ENCODE results near the gene CXCR6.
"Not testable (repeated sequence)": the region's sequence is repeated elsewhere in the genome, so short reads cannot be mapped to it uniquely, and the experiment has no call there.

Gene CXCR6

GRCh38 chr3:45990181-45990580 lies 46.9 kb downstream of the CXCR6 start:
- H3K4me1 ChIP-seq, result peaks cover 36 to 80% (median 53%) of the 10 kb centered on the region in 10 experiments
- no peak overlapping the region for H3K9ac ChIP-seq
- H4K20me1 ChIP-seq, result peaks cover 0 to 70% (median 18%) of the 10 kb centered on the region in 11 experiments; a peak in 11 of 22 replicates
- no peak for TF ChIP-seq Cebpa-rat (IDR thresholded peaks at IDR 0.05)
- no peak overlapping the region for H3K4me3 ChIP-seq
- no peak overlapping the region for H3K4me2 ChIP-seq
- no peaks in the 10 kb centered on the region for H3K27me3 ChIP-seq
- no peaks in the 10 kb centered on the region for H3K9me3 ChIP-seq (replicated peaks in 1 of 11)
- no peak overlapping the region for H3K27ac ChIP-seq
- H3K36me3 ChIP-seq, result peaks cover 0 to 31% (median 21%) of the 10 kb centered on the region in 11 experiments; a peak in 17 of 22 replicates

- peak overlapping the region; percentile 56 to 94 (median 87) for H3K4me2 ChIP-seq
- no peak overlapping the region for H3K4me3 ChIP-seq
- H4K20me1 ChIP-seq, result peaks cover 0 to 59% (median 10%) of the 10 kb centered on the region in 11 experiments; a peak in 9 of 22 replicates
- no peak for TF ChIP-seq Cebpa-rat (IDR thresholded peaks at IDR 0.05)
- H3K9me3 ChIP-seq (replicated peaks in 1 of 11), result no peaks in the 10 kb centered on the region
- no peaks in the 10 kb centered on the region for H3K27me3 ChIP-seq
- 0 out of 22 replicates have a peak overlapping the region, but pooled peaks of 1 of the 11 experiments have one; percentile 34 for H3K9ac ChIP-seq
- H3K36me3 ChIP-seq, result peaks cover 0 to 24% (median 12%) of the 10 kb centered on the region in 11 experiments; a peak in 10 of 22 replicates
- peaks cover 41 to 81% (median 56%) of the 10 kb centered on the region in 10 experiments for H3K4me1 ChIP-seq
- H3K27ac ChIP-seq, result peak overlapping the region in 6 of 11 experiments; percentile 15 to 50 (median 36); a peak in 7 of 22 replicates
Observed at GRCh38 chr3:45991341-45991740, 48.1 kb downstream of the CXCR6 start.

DNA sequence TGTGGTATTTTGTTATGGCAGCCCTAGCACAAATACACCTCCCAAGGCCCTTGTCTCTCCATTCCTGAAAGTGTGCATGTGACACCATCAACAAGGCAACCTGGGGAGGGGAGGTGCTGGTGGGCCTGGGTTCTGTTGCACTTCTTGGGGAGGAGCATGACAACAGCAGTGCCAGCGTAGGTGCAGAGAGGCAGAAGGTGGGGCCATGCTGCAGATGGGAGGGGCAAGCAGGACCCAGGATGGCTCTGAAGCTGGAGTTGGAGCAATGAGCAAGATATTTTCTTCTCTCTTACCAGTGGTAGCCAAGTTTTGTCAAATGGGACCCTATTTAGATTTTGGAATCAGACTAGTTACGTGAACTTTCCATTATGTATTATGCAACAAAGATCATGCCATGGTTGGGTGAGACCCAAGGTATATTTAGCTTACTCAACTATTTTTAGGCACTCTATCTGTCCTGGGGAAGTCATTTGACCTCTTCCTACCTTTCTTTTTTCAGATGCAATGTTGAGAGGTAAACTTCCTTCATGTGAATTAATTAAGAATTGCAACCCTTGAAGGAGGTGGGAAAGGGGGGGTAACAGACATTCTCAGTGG lies 49.0 kb downstream of the CXCR6 start:
- peaks cover 0 to 50% (median 10%) of the 10 kb centered on the region in 11 experiments; a peak in 8 of 22 replicates for H4K20me1 ChIP-seq
- H3K4me2 ChIP-seq, result peak overlapping the region; percentile 56 to 94 (median 87)
- H3K27me3 ChIP-seq, result no peaks in the 10 kb centered on the region
- 0 out of 22 replicates have a peak overlapping the region, but pooled peaks of 1 of the 11 experiments have one; percentile 34 for H3K9ac ChIP-seq
- H3K4me3 ChIP-seq, result 0 out of 20 replicates have a peak overlapping the region, but pooled peaks of 1 of the 10 experiments have one; percentile 14
- peak overlapping the region in 7 of 11 experiments; percentile 15 to 53 (median 36); a peak in 11 of 22 replicates for H3K27ac ChIP-seq
- TF ChIP-seq Cebpa-rat (IDR thresholded peaks at IDR 0.05), result no peak
- no peaks in the 10 kb centered on the region for H3K9me3 ChIP-seq (replicated peaks in 1 of 11)
- H3K4me1 ChIP-seq, result peaks cover 42 to 78% (median 54%) of the 10 kb centered on the region in 10 experiments
- H3K36me3 ChIP-seq, result peaks cover 0 to 17% (median 8%) of the 10 kb centered on the region in 11 experiments; a peak in 10 of 22 replicates

- peaks cover 0 to 17% (median 7%) of the 10 kb centered on the region in 11 experiments; a peak in 10 of 22 replicates for H3K36me3 ChIP-seq
- H3K9ac ChIP-seq, result no peak overlapping the region
- peak overlapping the region; percentile 56 to 94 (median 87) for H3K4me2 ChIP-seq
- no peaks in the 10 kb centered on the region for H3K9me3 ChIP-seq (replicated peaks in 1 of 11)
- no peak for TF ChIP-seq Cebpa-rat (IDR thresholded peaks at IDR 0.05)
- H3K4me3 ChIP-seq, result 0 out of 20 replicates have a peak overlapping the region, but pooled peaks of 1 of the 10 experiments have one; percentile 14
- peak overlapping the region in 8 of 11 experiments; percentile 21 to 53 (median 36); a peak in 14 of 22 replicates for H3K27ac ChIP-seq
- H3K4me1 ChIP-seq, result peaks cover 42 to 72% (median 53%) of the 10 kb centered on the region in 10 experiments
- H3K27me3 ChIP-seq, result no peaks in the 10 kb centered on the region
- H4K20me1 ChIP-seq, result peaks cover 0 to 44% (median 10%) of the 10 kb centered on the region in 11 experiments; a peak in 8 of 22 replicates
Observed at GRCh38 chr3:45992821-45993221, 49.6 kb downstream of the CXCR6 start.

DNA sequence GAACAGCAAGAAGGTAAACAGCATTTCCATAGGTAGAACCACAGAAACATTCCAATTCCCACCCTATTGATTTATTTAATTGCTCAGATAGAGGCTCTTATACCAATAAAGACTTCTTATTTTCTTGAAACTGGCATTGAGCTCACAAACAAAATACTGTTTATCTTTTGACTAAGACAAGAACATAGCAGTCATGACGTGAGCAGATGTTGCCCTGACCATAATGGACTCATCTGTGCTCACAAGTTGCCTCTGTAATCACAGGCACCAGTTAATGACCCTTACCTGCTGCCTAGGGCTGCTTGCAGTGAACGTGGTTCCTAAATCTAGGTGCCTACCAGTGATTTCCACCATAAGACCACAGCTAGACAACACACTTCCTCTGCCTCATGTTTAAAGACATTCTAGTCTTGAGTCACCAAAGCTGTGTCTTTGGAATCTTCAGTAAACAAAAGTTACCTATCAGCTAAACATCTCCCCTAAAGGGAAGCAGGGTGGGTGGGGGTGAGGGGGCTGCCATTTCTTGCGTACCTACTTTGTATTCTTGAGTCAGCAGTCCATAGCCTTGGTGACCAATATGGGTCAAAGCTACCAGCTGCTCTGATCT lies 50.3 kb downstream of the CXCR6 start:
- Histone ChIP-seq H3K9ac (no peak overlapping the region; a peak in 1 of 22 replicates), H3K9me3 (replicated peaks in 1 of 11) (no peaks in the 10 kb centered on the region), H3K4me3 (no peak overlapping the region), H3K27ac (peak overlapping the region in 9 of 11 experiments; percentile 11 to 99 (median 48); a peak in 15 of 22 replicates), H4K20me1 (peaks cover 0 to 37% (median 6%) of the 10 kb centered on the region in 11 experiments; a peak in 7 of 22 replicates), H3K4me1 (peaks cover 42 to 65% (median 47%) of the 10 kb centered on the region in 10 experiments), H3K4me2 (peak overlapping the region; percentile 82 to 94 (median 87)), H3K36me3 (peaks cover 0 to 17% (median 4%) of the 10 kb centered on the region in 11 experiments; a peak in 6 of 22 replicates), H3K27me3 (no peaks in the 10 kb centered on the region)
- TF ChIP-seq Cebpa-rat (IDR thresholded peaks at IDR 0.05), result no peak

DNA sequence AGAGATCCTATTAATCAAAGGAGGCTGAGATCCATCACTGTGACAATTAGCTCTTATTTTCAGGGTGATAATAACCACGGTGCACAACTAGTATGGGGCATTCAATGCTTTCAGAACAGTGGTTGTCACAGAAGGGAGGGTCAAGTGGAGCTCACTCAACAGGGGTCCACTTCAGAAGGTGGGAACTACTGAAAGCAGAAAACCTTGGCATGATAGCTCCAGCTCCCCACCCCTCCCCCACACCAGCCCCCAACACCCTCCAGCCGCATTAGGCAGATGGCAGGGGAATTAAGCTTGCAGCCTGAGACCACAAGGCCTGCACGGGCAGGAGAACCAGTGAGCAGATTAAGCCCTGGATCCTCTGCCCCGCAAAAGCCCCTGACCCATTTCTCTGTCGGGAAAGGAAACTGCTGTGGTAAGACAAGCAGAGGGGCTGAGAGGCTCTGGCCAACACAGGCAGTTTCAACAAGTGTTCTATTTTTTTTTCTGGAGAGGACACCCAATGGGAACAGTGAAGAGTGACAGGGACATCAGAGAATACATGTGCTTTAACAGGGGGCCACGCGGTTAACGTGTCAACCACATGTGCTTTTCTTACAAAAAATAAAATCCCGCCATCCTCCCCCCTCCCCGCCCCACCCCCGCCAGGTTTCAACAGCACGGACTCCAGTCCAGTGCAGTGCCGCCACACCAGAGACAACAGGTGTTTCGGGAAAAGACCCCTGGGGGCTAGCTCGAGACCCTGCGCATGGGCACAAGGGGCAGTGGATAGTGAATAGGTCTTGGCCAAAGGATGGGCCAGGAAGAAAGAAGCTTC lies 51.4 kb downstream of the CXCR6 start:
- Histone ChIP-seq H3K4me2 (peak overlapping the region; percentile 82 to 94 (median 87)), H3K4me3 (peak overlapping the region; percentile 76 to 99 (median 89)), H3K36me3 (peaks cover 0 to 9% (median under 1%) of the 10 kb centered on the region in 11 experiments; a peak in 2 of 22 replicates), H3K27ac (peak overlapping the region; percentile 88 to 99 (median 93)), H4K20me1 (peaks cover 0 to 26% (median 2%) of the 10 kb centered on the region in 11 experiments; a peak in 4 of 22 replicates), H3K27me3 (no peaks in the 10 kb centered on the region), H3K4me1 (peaks cover 42 to 60% (median 43%) of the 10 kb centered on the region in 10 experiments), H3K9me3 (replicated peaks in 1 of 11) (no peaks in the 10 kb centered on the region), H3K9ac (peak overlapping the region; percentile 86 to 98 (median 94))
- no peak for TF ChIP-seq Cebpa-rat (IDR thresholded peaks at IDR 0.05)

GRCh38 chr3:45995236-45996192 lies 52.2 kb downstream of the CXCR6 start, which contains the start of gene FYCO1:
Gene FYCO1, minus strand, starts transcription at chr3:45995824. Its CDS starts 10,914 bp downstream, at chr3:45984910.
- no peaks in the 10 kb centered on the region for H3K27me3 ChIP-seq
- H3K36me3 ChIP-seq, result 0 out of 22 replicates have a peak, but pooled peaks cover 0 to 5% (median 0%) of the 10 kb centered on the region in 11 experiments
- peak within 1 kb of the TSS; percentile 76 to 99 (median 89) for H3K4me3 ChIP-seq
- TF ChIP-seq Cebpa-rat (IDR thresholded peaks at IDR 0.05), result no peak
- peaks cover 41 to 56% (median 43%) of the 10 kb centered on the region in 10 experiments for H3K4me1 ChIP-seq
- peak within 1 kb of the TSS; percentile 88 to 99 (median 93) for H3K27ac ChIP-seq
- peaks cover 0 to 17% (median 0%) of the 10 kb centered on the region in 11 experiments; a peak in 2 of 22 replicates for H4K20me1 ChIP-seq
- H3K4me2 ChIP-seq, result peak within 1 kb of the TSS; percentile 82 to 94 (median 88)
- H3K9ac ChIP-seq, result peak within 1 kb of the TSS; percentile 86 to 98 (median 94)
- H3K9me3 ChIP-seq (replicated peaks in 1 of 11), result no peaks in the 10 kb centered on the region

DNA sequence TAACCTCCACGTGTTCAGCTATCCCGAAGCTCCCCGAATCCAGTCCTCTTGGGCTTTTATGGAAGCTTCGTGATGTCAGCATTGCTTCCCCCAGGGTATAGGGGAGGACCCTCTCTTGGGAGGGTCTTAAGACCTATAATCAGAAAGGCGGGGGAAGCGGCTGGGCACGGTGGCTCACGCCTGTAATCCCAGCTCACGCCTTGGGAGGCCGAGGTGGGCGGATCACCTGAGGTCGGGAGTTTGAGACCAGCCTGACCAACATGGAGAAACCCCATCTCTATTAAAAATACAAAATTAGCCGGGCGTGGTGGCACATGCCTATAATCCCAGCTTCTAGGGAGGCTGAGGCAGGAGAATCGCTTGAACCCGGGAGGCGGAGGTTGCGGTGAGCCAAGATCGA lies 54.2 kb downstream of the CXCR6 start:
- H3K27me3 ChIP-seq; H3K4me3 ChIP-seq; H3K4me2 ChIP-seq; H3K9me3 ChIP-seq (replicated peaks in 1 of 11); H3K27ac ChIP-seq; H3K36me3 ChIP-seq; H3K9ac ChIP-seq; H4K20me1 ChIP-seq: not testable (repeated sequence)
- H3K4me1 ChIP-seq, result peaks cover 27 to 41% (median 29%) of the 10 kb centered on the region in 10 experiments

All from BLaER1 treated with 17β-estradiol and CSF1 and Interleukin-3, amounts not matched to agents 10 nM and 100 nM (cell line).